GM21423 (cell line): ENCODE data around the gene SOCS2.
"Not testable (repeated sequence)": the region's sequence is repeated elsewhere in the genome, so short reads cannot be mapped to it uniquely, and the experiment has no call there.

Experiments
- ATAC-seq: cut with Tn5 transposase; IDR thresholded peaks from one replicate; pipeline ENCODE4 v1.9.1; 2021; ENCODE audit warnings: mild to moderate bottlenecking, moderate library complexity; ENCODE audit not compliant: unreplicated experiment

The SOCS2 gene

DNA sequence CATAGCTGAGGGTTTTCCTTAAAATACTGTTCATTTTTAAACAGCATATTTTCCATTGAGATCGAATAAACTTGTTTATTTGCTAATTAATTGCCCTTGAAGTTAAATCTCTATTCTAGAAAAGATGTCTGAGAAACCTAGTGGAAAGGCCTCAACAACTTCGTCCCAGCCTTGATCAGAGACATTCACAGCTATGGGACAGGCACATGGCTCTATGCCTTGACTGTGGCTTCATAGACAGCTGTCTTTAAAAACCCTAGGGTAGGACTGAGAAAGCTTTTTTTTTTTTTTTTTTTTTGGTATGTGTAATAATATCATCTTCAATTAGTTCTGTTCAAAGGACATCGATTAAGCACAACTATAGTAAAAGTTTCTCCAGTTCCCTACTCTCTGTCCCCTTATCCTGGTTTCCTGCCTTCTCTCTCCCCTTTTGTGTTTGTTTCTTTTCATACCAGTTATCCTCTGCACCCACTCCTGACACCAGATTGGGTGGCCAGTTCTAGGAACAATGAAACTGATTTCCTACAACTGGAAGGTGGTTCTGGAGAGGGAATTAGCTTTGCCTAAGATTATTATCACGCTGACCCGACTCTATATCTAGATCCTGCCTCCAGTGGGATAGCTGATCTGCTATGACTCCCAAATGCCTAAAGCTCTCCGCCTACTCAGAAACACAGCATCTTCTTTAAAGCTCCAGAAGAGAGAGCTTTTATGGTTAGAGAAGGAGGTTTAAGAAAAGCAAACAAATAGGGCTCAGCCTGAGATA, 20.3 kb downstream of the SOCS2 start:
- no peak for ATAC-seq

DNA sequence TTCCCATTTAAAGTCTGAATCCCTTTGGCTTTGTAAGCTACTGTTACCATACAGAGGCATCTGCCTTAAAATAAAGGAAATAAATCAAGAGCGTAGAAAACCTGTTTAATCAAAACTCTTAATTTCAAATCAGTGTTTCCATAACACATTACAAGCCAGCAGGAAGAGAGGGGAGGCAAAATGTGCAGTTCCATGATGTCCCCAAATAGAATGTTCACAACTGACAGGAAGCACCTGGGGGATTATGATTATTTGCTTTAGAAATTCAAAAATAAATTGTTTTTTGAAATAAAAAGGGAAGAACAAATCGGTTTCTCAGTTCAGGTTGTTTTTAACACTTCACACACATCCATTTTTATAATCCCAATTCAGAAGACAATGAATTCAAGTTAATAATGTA, 21.4 kb downstream of the SOCS2 start:
- no peak for ATAC-seq

DNA sequence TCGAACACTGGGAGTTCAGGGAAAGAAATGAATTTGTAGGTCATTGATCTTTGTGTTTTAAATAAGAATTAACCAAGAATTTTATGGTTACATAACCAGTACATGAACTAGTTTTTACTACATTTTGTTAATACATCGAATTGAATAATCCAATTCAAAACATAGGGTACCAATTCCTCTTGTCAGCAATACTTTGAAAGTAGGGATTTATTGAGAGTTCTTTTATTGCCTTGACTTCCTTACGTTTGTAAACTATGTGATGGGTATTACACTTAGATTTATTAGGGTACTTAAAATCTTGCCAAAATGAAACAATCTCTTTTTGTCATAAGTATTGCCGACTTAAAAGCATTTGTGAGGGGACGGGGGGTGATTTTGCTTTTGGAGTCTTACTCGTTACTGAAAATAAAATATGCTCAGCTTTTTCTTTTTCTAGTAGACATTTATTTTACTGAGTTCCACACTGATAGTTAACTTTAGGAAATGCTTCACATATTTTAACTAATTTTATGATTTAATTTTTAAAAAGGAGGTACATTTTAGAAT, 22.4 kb downstream of the SOCS2 start:
- ATAC-seq = no peak

DNA sequence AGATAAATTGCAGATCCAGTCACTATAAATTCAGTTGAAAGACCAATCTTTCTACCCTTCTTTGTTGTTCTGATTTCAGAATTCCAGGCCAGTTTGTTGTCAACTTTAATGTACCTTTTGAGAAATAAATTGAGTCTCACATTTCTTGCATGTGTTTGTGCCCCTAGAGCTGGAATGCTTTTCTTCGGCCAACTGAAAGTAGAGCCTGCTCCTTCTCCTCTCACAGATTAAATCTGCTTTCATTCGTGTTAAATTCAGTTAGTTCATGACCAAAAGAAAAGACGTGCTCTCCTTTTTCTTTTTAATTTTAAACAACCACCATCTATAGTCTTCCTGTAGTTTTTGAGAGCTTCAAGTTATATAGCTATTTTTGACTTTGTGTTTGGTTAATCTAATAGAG, 22.9 kb downstream of the SOCS2 start:
- no peak for ATAC-seq

DNA sequence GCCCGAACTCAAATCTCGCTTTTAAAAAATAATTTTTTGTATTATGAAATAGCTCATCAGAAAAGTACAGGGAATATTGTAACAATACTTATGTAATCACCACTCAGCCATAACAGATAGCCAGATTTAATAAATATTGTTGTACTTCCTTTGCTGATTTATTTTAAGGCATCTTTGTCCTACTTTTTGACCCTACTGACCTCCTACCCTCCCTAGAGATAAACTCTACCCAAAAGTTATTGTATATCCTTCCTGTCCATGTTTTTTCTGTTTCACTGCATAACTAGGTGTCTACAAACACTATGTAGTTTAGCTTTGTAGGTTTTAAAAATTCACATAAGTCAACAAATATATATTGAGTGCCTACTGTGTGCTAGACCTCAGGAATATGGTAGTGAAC, 25.1 kb downstream of the SOCS2 start:
- no peak for ATAC-seq

- ATAC-seq = no peak
Observed at GRCh38 chr12:93599192-93599591, 26.7 kb downstream of the SOCS2 start.

DNA sequence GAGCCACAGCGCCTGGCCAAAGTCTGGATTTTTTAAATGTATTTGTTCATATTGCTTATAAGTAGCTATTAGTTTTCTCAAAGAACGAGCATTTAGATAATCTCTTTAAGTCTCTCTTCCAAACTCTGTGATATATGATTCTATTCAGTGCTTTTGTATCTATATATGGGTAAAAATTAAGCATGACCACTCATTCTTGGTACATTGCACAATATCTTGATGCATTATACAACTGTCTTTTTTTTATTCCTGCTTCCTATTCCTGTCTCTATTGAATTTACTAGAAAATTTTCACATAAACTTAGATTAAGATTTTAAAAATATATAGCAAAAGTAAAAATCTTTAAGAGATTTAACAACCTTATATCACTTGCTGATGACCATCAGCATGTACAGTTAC, 29.1 kb downstream of the SOCS2 start:
- no peak for ATAC-seq

DNA sequence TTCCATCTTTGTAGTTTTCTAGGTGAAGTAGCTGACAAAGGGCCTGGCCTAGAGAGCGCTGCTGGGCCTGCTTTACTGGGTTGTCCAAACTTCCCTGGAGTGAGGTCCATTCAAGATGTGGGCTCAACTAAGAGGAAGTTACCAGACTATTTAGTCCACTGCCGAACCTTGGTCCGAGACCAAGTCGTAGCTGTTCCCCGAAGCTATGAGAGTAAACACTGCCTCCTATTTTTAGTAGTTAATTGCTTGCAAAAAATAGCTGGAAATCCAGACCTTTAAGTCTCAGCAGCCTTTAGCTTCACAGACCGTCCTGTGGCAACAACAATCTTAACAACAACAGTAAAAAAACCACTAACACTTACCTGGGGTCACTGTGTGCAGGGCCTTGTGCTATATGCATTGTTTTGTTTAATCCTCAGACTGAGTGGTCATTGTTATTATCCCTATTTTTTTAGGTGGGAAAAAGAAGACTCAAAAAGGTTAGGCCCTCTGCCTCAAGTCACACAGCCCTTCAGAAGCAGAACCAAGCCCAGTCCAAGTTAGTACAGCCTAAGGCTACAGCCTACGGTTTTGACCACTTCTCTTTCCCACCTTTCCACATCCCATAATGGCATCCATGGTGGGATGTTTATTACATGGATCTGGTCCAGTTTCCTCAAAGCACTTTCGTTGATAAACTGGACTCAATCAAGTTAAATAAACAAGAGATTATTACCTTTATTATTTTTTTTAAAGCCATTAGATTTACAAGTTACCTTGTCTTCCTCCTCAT, 30.6 kb downstream of the SOCS2 start:
- no peak for ATAC-seq

GRCh38 chr12:93603762-93604161, 31.3 kb downstream of the SOCS2 start:
- ATAC-seq = no peak

DNA sequence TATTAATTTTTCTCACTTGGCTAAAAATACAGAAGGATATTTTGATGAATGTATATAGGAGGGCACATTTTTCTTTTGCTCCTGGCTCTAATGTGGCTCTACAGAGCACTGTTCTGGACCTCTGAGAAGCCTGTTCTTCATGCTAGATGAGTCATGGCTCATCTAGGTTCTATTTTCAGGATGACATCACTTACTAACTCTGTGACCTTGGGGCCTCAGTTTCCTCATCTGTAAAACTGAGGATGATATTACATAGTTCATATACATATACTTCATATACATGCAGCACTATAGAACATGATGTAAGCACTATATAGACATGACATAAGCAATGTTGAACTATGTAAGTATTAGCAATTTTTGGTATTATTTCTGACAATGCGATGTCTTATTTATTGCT, 35.8 kb downstream of the SOCS2 start:
- ATAC-seq = no peak

- ATAC-seq = no peak
Observed at GRCh38 chr12:93609281-93610192, 37.1 kb downstream of the SOCS2 start.

- no peak for ATAC-seq
Observed at GRCh38 chr12:93612776-93613175, 40.3 kb downstream of the SOCS2 start.

- ATAC-seq = no peak
Observed at GRCh38 chr12:93614917-93615596, 42.6 kb downstream of the SOCS2 start.

DNA sequence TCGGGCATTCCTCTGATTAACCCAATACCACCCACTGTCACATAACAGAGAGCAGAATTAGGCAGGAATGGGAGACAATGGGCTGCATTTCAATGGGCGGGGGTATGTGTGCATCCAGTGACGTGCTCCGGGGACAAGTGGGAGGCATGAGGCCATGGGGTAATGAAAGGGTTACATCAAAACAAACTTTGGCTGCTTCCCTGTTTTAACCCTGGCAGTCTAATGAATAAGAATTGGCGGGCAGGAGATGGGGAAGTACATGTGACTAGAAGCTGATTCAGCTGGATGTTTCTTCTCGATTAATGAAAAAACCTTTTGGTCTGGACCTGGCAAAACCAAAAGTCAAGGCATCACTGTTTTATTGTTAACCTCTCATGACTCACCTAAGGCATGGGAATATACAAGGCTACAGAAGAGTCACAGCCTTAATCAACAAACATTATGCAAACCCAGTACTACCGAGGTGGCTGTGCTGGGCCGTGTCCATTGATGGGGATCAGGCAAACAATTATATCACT, 44.2 kb downstream of the SOCS2 start:
- no peak for ATAC-seq

- ATAC-seq = no peak
Observed at GRCh38 chr12:93618891-93619410, 46.5 kb downstream of the SOCS2 start.

DNA sequence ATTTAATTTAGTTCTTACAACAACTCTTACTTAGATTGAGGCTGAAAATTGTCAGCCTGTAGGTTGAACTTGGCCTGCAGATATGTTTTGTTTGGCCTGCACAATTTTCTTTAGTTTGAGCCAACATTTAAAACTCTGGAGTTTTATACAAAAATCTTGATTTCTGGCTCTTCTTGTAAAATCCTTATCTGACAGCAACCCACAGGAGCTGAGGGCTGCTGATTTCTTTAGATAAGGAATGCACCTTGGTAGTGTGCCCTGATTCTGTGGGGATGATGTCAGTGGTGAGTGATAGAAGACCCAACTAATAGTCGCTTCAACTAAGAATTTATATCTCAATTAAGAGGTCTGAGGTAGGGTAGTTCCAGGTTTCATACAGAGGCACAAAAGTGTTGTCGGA, 49.5 kb downstream of the SOCS2 start:
- no peak for ATAC-seq

- no peak for ATAC-seq
Observed at GRCh38 chr12:93622485-93622884, 50.0 kb downstream of the SOCS2 start.

DNA sequence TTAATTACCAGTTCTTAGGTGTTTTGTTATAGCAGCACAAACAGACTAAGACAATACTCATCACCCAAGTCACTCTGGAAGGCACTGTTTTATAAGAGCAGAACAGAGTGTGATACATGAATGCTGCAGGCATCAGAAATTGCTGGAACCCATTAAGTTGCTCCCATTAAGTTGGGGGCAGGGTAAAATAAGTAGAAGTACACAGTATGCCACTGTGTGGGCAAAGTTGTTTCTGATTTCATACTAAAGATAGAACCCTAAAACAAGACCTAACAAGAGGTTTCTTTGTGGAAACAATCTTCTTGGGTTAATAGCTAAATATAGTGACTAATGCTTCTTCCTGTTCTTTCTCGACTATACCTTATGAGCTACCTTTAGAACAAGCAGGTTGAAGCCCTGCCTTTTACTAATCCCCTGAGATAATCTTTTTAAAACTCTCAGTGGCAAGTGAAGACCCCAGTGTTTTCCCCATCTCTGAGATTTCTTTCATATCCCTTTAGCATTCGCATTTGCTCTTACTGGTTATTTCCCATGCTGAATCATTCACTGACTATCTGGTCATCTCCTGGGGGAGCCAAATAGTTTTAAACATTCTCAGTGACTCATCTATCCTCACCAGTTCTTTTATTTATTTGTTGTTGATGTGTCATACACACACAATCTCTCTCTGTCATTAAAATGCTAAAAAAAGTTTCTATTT, 52.3 kb downstream of the SOCS2 start:
- peak; percentile 66 for ATAC-seq

DNA sequence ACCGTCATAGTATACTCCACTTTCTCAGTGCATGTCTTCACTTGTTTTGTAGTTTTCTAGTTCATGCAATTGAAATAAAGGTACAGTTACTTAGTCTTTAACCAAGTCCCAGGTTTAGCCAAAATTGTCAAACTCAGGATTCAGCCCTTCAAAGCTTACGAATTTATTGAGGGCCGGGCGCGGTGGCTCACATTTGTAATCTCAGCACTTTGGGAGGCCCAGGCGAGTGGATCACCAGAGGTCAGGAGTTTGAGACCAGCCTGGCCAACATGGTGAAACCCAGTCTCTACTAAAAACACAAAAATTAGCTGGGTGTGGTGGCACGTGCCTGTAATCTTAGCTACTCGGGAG, 52.8 kb downstream of the SOCS2 start:
- ATAC-seq = not testable (repeated sequence)

DNA sequence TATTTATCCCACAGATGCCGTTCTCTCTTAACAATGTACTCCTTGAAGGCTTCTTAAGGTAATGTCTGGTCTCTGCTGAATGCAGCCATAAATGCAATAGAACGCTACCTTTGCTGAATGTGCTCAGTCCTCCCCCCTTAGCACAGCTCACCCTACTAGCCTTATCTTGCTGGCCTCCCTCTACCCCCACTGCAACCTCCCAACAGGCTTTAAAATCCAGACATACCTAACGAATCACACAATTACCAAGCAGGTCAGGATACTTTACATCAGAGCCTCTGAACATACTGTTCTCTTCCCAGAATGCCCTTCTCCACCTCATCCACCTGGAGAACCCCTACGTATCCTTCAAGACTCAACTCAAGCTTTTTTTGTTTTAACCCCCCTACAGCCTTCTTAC, 53.7 kb downstream of the SOCS2 start:
- ATAC-seq = no peak
